HepG2 (cell line): ENCODE measurements around the gene PPIG. TPM values are rescaled to one million over a fixed set of nuclear protein-coding genes. Genes with fewer than 3 reads are reported as not detected.

Experiments used
- CENPX ChIP-seq: sonication (generic); formaldehyde crosslinking; IDR thresholded peaks from 2 replicates; pipeline ENCODE4 v1.9.0; 2021; ENCODE audit warnings: mild to moderate bottlenecking, missing genetic modification reagents, moderate library complexity
- EP300 ChIP-seq, 3 experiments: sonication (generic) in 1 of 3; formaldehyde crosslinking in 1 of 3; IDR thresholded peaks; 2 replicates each; pipeline versions ENCODE4 v1.5.1 to v1.6.1; 2011 to 2020; ENCODE audit warnings: low read depth in 2 of 3, low read length in 2 of 3, borderline replicate concordance in 1 of 3, improper control_type of control experiment in 1 of 3, mild to moderate bottlenecking in 1 of 3, missing genetic modification reagents in 1 of 3, moderate library complexity in 1 of 3
- GMEB2 ChIP-seq: IDR thresholded peaks from 2 replicates; pipeline ENCODE4 v1.6.1; 2016; ENCODE audit warnings: missing biosample characterization, missing genetic modification reagents, low read depth
- HCFC1 ChIP-seq: fragments of 150-350 bp; IDR thresholded peaks from 2 replicates; pipeline ENCODE4 v1.6.1; 2014; ENCODE audit warnings: low read depth, low read length
- KDM5A ChIP-seq: fragments of 200-600 bp; sonication (generic); IDR thresholded peaks from 2 replicates; pipeline ENCODE4 v1.7.0; 2018; ENCODE audit warnings: antibody characterized with exemption, mild to moderate bottlenecking, low read length, borderline replicate concordance
- KLF6 ChIP-seq: IDR thresholded peaks from 2 replicates; pipeline ENCODE4 v1.8.0; 2016; ENCODE audit warnings: missing biosample characterization, missing genetic modification reagents
- LRRFIP1 ChIP-seq: sonication (generic); formaldehyde crosslinking; conservative IDR thresholded peaks from 2 replicates; pipeline ENCODE4 v1.4.0; 2020; ENCODE audit warnings: missing genetic modification reagents
- MYNN ChIP-seq: sonication (generic); formaldehyde crosslinking; IDR thresholded peaks from 2 replicates; pipeline ENCODE4 v1.4.0; 2020; ENCODE audit warnings: mild to moderate bottlenecking, low read depth, missing genetic modification reagents
- PLRG1 ChIP-seq: fragments of 450-650 bp; conservative IDR thresholded peaks from 2 replicates; pipeline ENCODE4 v1.6.1; 2016
- RFX1 ChIP-seq: fragments of 450-650 bp; IDR thresholded peaks from 2 replicates; pipeline ENCODE4 v1.6.1; 2017
- SKI ChIP-seq: fragments of 450-650 bp; IDR thresholded peaks from one replicate; pipeline ENCODE4 v1.6.1; 2018; ENCODE audit warnings: mild to moderate bottlenecking; ENCODE audit not compliant: partially characterized antibody
- SOX13 ChIP-seq, 3 experiments: fragments of 450-650 bp in 1 of 3; sonication (generic) in 1 of 3; formaldehyde crosslinking in 1 of 3; IDR thresholded peaks in 2 of 3; conservative IDR thresholded peaks in 1 of 3; 2 replicates each; pipeline versions ENCODE4 v1.5.0 to v1.6.1; 2016 to 2020; ENCODE audit warnings: antibody characterized with exemption in 1 of 3, mild to moderate bottlenecking in 1 of 3, missing compliant biosample characterization in 1 of 3, missing genetic modification reagents in 1 of 3, moderate library complexity in 1 of 3
- SSRP1 ChIP-seq: IDR thresholded peaks from 2 replicates; pipeline ENCODE4 v1.6.1; 2016; ENCODE audit warnings: control low read depth
- ZBTB38 ChIP-seq: sonication (generic); formaldehyde crosslinking; IDR thresholded peaks from 2 replicates; pipeline ENCODE4 v1.5.1; 2020; ENCODE audit warnings: mild to moderate bottlenecking, missing genetic modification reagents
- ZBTB46 ChIP-seq: sonication (generic); formaldehyde crosslinking; IDR thresholded peaks from 2 replicates; pipeline ENCODE4 v1.4.0; 2020; ENCODE audit warnings: mild to moderate bottlenecking, missing genetic modification reagents, borderline replicate concordance
- ZNF275 ChIP-seq: sonication (generic); formaldehyde crosslinking; IDR thresholded peaks from 2 replicates; pipeline ENCODE4 v1.8.0; 2022; ENCODE audit warnings: missing genetic modification reagents, mild to moderate bottlenecking, inconsistent platforms, borderline replicate concordance
- ZNF430 ChIP-seq: sonication (generic); formaldehyde crosslinking; IDR thresholded peaks from 2 replicates; pipeline ENCODE4 v1.9.0; 2021; ENCODE audit warnings: mild to moderate bottlenecking, missing genetic modification reagents
- ZNF496 ChIP-seq: sonication (generic); formaldehyde crosslinking; IDR thresholded peaks from 2 replicates; pipeline ENCODE4 v1.8.1; 2023; ENCODE audit warnings: mild to moderate bottlenecking, moderate library complexity, missing genetic modification reagents; ENCODE audit not compliant: insufficient replicate concordance
- ZNF614 ChIP-seq: IDR thresholded peaks from 2 replicates; pipeline ENCODE4 v1.6.1; 2018; ENCODE audit warnings: missing biosample characterization, missing genetic modification reagents, inconsistent platforms, borderline replicate concordance
- ZZZ3 ChIP-seq: sonication (generic); formaldehyde crosslinking; IDR thresholded peaks from 2 replicates; pipeline ENCODE4 v1.4.0; 2020; ENCODE audit warnings: missing genetic modification reagents, mild to moderate bottlenecking, borderline replicate concordance
- polyA plus RNA-seq, 8 experiments: library from polyadenylated mRNA; depleted of rRNA in 3 of 8; stranded (reverse) in 7 of 8; unstranded in 1 of 8; fragments of >200 nt; fragmentation: Illumina TruSeq in 4 of 8; extraction: Trizol in 4 of 8; gene quantifications; 2 replicates each; pipeline versions ENCODE4 v1.2.1 to v1.2.3, GENCODE V29; 2011 to 2016; ENCODE audit warnings: low read depth in 4 of 8, missing spikeins in 1 of 8, mixed read lengths in 1 of 8; ENCODE audit not compliant: insufficient read depth in 1 of 8
- total RNA-seq, 5 experiments: library from RNA; depleted of rRNA; stranded (reverse); fragments of >200 nt; fragmentation: Illumina TruSeq; extraction: Trizol; gene quantifications; 2 replicates each; pipeline ENCODE4 v1.2.3, GENCODE V29; 2016; ENCODE audit warnings: low read depth in 1 of 5

Gene PPIG
- total and polyA plus RNA-seq, 2 of the 13 experiments (the other 11 are each of a cell fraction or from before 2014, with no cell fraction given) = 31.3 to 81.0 TPM

GRCh38 chr2:169584005-169584877 is at the start of gene PPIG (continued):
- TF ChIP-seq ZBTB46 (CRISPR knock-in tag) (no peak), EP300 (IDR thresholded peaks at IDR 0.05; ENCODE audit: low read depth in 2 of 2, low read length in 2 of 2) (peak in 1 of 2 experiments; percentile 72; a peak in 2 of 4 replicates), EP300 (CRISPR knock-in tag; IDR thresholded peaks at IDR 0.05; ENCODE audit: borderline replicate concordance) (peak; percentile 58; the same call in 1 of the 2 replicates), ZNF430 (CRISPR knock-in tag) (no peak), SOX13 (IDR thresholded peaks at IDR 0.05) (no peak), SOX13 (CRISPR knock-in tag; conservative IDR thresholded peaks at IDR 0.05 in 1 of 2, IDR thresholded peaks at IDR 0.05 in 1 of 2) (peak; percentile 18 to 49; a peak in 1 of 4 replicates), KLF6 (CRISPR knock-in tag) (peak; percentile 77; the same call in 1 of the 2 replicates), SKI (peak; percentile 43), RFX1 (no peak), LRRFIP1 (CRISPR knock-in tag) (peak; percentile 9; the same call in 1 of the 2 replicates), MYNN (CRISPR knock-in tag) (no peak; the same call in 1 of the 2 replicates), ZNF614 (CRISPR knock-in tag) (peak; percentile 68), SSRP1 (no peak), PLRG1 (no peak), ZNF275 (CRISPR knock-in tag) (peak; percentile 64; the same call in 1 of the 2 replicates), ZZZ3 (CRISPR knock-in tag) (peak; percentile 90; the same call in 1 of the 2 replicates), KDM5A (peak; percentile 96), CENPX (CRISPR knock-in tag) (no peak), HCFC1 (peak; percentile 81), GMEB2 (peak; percentile 91), ZNF496 (CRISPR knock-in tag) (no peak), ZBTB38 (CRISPR knock-in tag) (peak; percentile 85; the same call in 1 of the 2 replicates)
